ENCODE measurements around the gene FLNC. TPM values are rescaled to one million over a fixed set of nuclear protein-coding genes. Genes with fewer than 3 reads are reported as not detected.

FLNC gene
- total and polyA plus RNA-seq, 2 of the 13 experiments (the other 11 are each of a cell fraction or from before 2014, with no cell fraction given): 0.02 TPM; not detected in 1

GRCh38 chr7:128869138-128869943 lies 39.1 kb downstream of the FLNC start (continued):
- TF ChIP-seq JARID2 (CRISPR knock-in tag; IDR thresholded peaks at IDR 0.05; ENCODE audit: insufficient replicate concordance) (no peak), TCF12 (IDR thresholded peaks at IDR 0.05) (no peak), TCF12 (CRISPR knock-in tag; IDR thresholded peaks at IDR 0.05) (peak; percentile 89), ZNF644 (CRISPR knock-in tag; IDR thresholded peaks at IDR 0.05; ENCODE audit: low read depth) (no peak), ZNF446 (CRISPR knock-in tag; IDR thresholded peaks at IDR 0.05) (0 out of 2 replicates have a peak, but pooled peaks have one; percentile 42), REL (CRISPR knock-in tag; conservative IDR thresholded peaks at IDR 0.05) (no peak), CCDC6 (CRISPR knock-in tag; IDR thresholded peaks at IDR 0.05) (peak; percentile 43; the same call in 1 of the 2 replicates), ZBTB44 (CRISPR knock-in tag; IDR thresholded peaks at IDR 0.05) (no peak), SP2 (CRISPR knock-in tag; IDR thresholded peaks at IDR 0.05) (no peak), ZNF382 (CRISPR knock-in tag; IDR thresholded peaks at IDR 0.05; ENCODE audit: borderline replicate concordance) (no peak), CCAR2 (optimal IDR thresholded peaks at IDR 0.05; ENCODE audit: low read depth, low read length) (no peak), AKNA (CRISPR knock-in tag; IDR thresholded peaks at IDR 0.05; ENCODE audit: borderline replicate concordance) (no peak), THAP8 (CRISPR knock-in tag; IDR thresholded peaks at IDR 0.05; ENCODE audit: borderline replicate concordance) (no peak; the same call in 1 of the 2 replicates), FUBP1 (CRISPR knock-in tag; IDR thresholded peaks at IDR 0.05; ENCODE audit: borderline replicate concordance) (no peak), ZFP36L1 (CRISPR knock-in tag; IDR thresholded peaks at IDR 0.05) (no peak), THAP11 (CRISPR knock-in tag; IDR thresholded peaks at IDR 0.05) (no peak; the same call in 1 of the 2 replicates), STAT5B (CRISPR knock-in tag; IDR thresholded peaks at IDR 0.05) (no peak), ZNF597 (CRISPR knock-in tag; IDR thresholded peaks at IDR 0.05) (no peak)
